ENCODE results near the gene SPRYD4.

The SPRYD4 gene

DNA sequence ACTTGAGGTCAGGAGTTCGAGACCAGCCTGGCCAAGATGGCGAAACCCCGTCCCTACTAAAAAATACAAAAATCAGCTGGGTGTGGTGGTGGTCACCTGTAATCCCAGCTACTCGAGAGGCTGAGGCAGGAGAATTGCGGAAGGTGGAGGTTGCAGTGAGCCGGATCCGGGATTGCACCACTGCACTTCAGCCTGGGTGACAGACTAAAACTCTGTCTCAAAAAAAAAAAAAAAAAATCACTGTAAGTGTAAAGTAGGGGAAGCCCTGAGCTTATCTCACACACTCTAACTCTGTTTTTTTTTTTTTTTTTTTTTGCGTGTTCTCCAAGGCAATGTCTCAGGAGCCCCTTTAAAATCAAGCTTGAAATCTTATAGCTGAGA lies 52.8 kb downstream of the SPRYD4 start:
- H3K36me3 ChIP-seq (ENCODE audit: control insufficient read depth, insufficient read depth, low read length) = no peaks in the 10 kb centered on the region
- TF ChIP-seq, protein P1, sequence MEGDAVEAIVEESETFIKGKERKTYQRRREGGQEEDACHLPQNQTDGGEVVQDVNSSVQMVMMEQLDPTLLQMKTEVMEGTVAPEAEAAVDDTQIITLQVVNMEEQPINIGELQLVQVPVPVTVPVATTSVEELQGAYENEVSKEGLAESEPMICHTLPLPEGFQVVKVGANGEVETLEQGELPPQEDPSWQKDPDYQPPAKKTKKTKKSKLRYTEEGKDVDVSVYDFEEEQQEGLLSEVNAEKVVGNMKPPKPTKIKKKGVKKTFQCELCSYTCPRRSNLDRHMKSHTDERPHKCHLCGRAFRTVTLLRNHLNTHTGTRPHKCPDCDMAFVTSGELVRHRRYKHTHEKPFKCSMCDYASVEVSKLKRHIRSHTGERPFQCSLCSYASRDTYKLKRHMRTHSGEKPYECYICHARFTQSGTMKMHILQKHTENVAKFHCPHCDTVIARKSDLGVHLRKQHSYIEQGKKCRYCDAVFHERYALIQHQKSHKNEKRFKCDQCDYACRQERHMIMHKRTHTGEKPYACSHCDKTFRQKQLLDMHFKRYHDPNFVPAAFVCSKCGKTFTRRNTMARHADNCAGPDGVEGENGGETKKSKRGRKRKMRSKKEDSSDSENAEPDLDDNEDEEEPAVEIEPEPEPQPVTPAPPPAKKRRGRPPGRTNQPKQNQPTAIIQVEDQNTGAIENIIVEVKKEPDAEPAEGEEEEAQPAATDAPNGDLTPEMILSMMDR (IDR thresholded peaks at IDR 0.05; ENCODE audit: insufficient read depth, low read length, poor library complexity, severe bottlenecking) = no peak
- no peaks in the 10 kb centered on the region for H3K27me3 ChIP-seq (replicated peaks; ENCODE audit: control insufficient read depth, insufficient read depth, low read length)
- no peak for DNase-seq (ENCODE audit: extremely low read depth, insufficient read length)
- peak overlapping the region; percentile 55 for H3K4me3 ChIP-seq (replicated peaks; ENCODE audit: low read depth, low read length)

DNA sequence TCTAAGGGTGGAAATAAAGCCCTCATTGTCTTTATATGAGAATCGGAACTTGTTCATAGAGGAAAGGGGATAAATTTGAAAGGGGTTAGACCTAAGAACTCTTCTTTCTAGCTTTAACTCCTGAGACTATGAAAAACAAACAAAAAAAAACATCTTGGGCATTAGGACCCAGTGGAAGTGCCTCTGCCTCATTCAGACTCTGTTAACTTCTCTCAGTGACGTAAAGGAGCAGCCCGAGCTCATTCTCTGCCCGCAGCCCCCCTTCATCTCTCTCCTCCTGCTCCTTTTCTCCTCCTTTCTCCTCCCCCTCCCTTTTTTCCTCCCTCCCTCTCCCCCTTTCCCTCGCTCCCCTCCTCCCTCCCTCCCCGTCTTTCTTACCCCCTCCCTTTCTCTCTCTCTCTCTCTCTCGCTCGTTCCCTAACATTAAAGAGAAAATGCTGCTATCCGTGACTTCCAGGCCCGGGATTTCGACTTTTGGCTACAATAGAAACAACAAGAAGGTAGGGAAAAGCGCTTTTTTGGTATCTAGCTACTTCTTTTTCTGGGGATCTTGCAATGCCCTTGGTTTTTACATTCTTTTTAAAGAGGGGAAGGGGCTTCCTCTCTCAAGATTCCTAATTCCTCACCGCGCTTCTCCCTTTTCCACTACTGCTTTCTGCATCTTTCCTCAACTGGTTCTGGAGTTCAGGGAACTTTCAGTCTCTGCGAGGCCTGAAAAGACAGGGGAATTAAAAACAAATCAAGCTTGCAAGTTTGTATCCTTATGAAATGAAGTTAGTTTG lies 53.4 kb downstream of the SPRYD4 start, which contains the start of gene RBMS2:
TSS of gene RBMS2 (plus strand) at position 231 of the 782 bp plus-strand sequence. CDS start at position 435, 204 bp downstream.
- H3K36me3 ChIP-seq (ENCODE audit: control insufficient read depth, insufficient read depth, low read length) = no peaks in the 10 kb centered on the region
- DNase-seq (ENCODE audit: extremely low read depth, insufficient read length) = peak; percentile 35
- TF ChIP-seq, protein P1 (IDR thresholded peaks at IDR 0.05; ENCODE audit: insufficient read depth, low read length, poor library complexity, severe bottlenecking) = no peak
- H3K4me3 ChIP-seq (replicated peaks; ENCODE audit: low read depth, low read length) = peak within 1 kb of the TSS; percentile 55
- no peaks in the 10 kb centered on the region for H3K27me3 ChIP-seq (replicated peaks; ENCODE audit: control insufficient read depth, insufficient read depth, low read length)

DNA sequence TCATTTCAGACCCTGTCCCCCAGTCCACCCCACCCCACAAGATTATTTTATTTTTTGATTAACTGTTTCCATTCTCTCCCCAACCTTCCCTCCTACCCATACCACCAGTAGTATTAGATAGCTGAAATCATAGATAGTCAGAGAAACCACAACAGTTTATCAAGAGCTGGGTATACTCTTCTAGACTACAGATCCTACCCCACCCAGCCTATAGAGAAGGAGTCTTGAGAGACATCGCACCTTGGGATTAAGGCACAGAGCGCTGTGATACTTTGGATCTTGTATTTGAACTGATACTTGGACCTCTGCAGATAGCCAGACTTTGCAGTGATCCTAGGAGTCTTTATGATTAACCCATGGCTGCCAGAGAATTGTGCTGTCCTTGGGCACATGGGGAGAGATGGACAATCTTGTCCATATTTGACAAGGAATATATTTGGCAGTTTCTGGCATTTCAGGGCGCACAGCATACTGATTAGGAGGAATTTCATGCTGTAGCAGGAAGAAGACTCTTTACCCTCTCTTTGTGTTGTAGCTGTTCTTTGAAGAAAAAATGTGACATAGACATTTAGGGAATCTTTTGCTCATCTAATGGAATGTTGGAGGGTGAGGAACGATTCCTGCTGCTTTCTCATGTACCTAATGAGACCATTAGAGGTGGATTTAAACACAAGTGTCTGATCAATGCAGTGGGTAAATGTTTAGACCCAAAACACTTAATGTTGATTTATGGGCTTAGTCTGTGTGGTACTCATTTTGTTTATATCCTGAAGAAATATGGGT lies 54.2 kb downstream of the SPRYD4 start:
- no peaks in the 10 kb centered on the region for H3K27me3 ChIP-seq (replicated peaks; ENCODE audit: control insufficient read depth, insufficient read depth, low read length)
- no peaks in the 10 kb centered on the region for H3K36me3 ChIP-seq (ENCODE audit: control insufficient read depth, insufficient read depth, low read length)
- peak overlapping the region; percentile 55; the same call in 1 of the 2 replicates for H3K4me3 ChIP-seq (replicated peaks; ENCODE audit: low read depth, low read length)
- TF ChIP-seq, protein P1 (IDR thresholded peaks at IDR 0.05; ENCODE audit: insufficient read depth, low read length, poor library complexity, severe bottlenecking) = no peak
- no peak for DNase-seq (ENCODE audit: extremely low read depth, insufficient read length)

DNA sequence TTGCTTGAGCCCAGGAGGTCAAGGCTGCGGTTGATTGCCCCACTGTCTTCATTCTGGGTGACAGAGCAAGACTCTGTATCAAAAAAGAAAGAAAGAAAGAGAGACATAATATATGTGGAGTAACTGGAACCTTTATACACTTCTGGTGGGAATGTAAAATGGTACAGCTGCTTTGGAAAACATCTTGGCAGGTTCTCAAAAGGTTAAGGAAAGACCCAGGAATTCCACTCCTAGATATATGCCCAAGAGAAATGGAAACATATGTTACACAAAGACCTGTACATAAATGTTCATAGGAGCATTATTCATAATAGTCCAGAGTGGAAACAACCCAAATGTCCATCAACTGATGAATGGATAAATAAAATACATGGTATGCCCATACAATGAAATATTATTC lies 60.5 kb downstream of the SPRYD4 start:
- TF ChIP-seq, protein P1 (IDR thresholded peaks at IDR 0.05; ENCODE audit: insufficient read depth, low read length, poor library complexity, severe bottlenecking) = no peak
- no peak for DNase-seq (ENCODE audit: extremely low read depth, insufficient read length)
- H3K27me3 ChIP-seq (replicated peaks; ENCODE audit: control insufficient read depth, insufficient read depth, low read length) = no peaks in the 10 kb centered on the region
- H3K36me3 ChIP-seq (ENCODE audit: control insufficient read depth, insufficient read depth, low read length) = no peaks in the 10 kb centered on the region
- H3K4me3 ChIP-seq (replicated peaks; ENCODE audit: low read depth, low read length) = no peak overlapping the region
